ENCODE results near the gene IL1RAPL1. TPM values are rescaled to one million over a fixed set of nuclear protein-coding genes. Genes with fewer than 3 reads are reported as not detected.

IL1RAPL1 gene
- total RNA-seq, 1 experiment from 2014 or later: not detected

GRCh38 chrX:29862126-29862677 lies 1275.0 kb downstream of the IL1RAPL1 start:
- no peaks in the 10 kb centered on the region for H3K4me1 Mint-ChIP-seq (ENCODE audit: insufficient read depth, unreplicated experiment)
- peaks cover 23% of the 10 kb centered on the region for H3K27me3 Mint-ChIP-seq (ENCODE audit: insufficient read depth, unreplicated experiment)
- POLR2A ChIA-PET: no interaction called here
- H3K36me3 Mint-ChIP-seq (ENCODE audit: insufficient read depth, unreplicated experiment): no peaks in the 10 kb centered on the region
- TF ChIP-seq, protein P1, sequence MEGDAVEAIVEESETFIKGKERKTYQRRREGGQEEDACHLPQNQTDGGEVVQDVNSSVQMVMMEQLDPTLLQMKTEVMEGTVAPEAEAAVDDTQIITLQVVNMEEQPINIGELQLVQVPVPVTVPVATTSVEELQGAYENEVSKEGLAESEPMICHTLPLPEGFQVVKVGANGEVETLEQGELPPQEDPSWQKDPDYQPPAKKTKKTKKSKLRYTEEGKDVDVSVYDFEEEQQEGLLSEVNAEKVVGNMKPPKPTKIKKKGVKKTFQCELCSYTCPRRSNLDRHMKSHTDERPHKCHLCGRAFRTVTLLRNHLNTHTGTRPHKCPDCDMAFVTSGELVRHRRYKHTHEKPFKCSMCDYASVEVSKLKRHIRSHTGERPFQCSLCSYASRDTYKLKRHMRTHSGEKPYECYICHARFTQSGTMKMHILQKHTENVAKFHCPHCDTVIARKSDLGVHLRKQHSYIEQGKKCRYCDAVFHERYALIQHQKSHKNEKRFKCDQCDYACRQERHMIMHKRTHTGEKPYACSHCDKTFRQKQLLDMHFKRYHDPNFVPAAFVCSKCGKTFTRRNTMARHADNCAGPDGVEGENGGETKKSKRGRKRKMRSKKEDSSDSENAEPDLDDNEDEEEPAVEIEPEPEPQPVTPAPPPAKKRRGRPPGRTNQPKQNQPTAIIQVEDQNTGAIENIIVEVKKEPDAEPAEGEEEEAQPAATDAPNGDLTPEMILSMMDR (IDR thresholded peaks at IDR 0.05; ENCODE audit: unreplicated experiment): no peak
- no peaks in the 10 kb centered on the region for H3K9me3 Mint-ChIP-seq (ENCODE audit: unreplicated experiment)
- CTCF ChIA-PET: no interaction called here
- no TSS peak for BruUV-seq (replicated peaks)
- H3K27ac Mint-ChIP-seq (ENCODE audit: low read depth, unreplicated experiment): no peak overlapping the region
- intact Hi-C loops (cut with micrococcal nuclease): no loop called here
- DNase-seq (ENCODE audit: unreplicated experiment): no peak
- no peak overlapping the region for H3K4me3 Mint-ChIP-seq (ENCODE audit: unreplicated experiment)

DNA sequence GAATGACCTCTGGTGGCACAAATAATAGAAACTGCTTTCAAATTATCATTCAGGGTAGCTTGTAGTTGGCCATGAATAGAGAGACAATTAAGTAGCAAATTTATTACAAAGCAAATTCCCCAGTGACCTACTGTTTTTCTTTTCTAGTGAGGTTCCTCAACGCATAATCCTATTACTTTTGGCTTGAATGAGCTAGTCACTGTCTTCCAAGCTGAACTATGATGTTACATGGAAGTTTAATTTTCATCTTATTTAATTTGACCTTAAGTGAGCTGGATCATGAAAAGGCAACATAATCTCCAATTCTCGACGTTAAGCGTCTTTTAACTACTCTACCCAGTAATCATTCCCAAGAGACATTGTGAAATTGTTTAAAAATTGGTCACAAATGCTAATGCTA lies 1280.7 kb downstream of the IL1RAPL1 start:
- no peaks in the 10 kb centered on the region for H3K36me3 Mint-ChIP-seq (ENCODE audit: insufficient read depth, unreplicated experiment)
- intact Hi-C loops (cut with micrococcal nuclease): no loop called here
- H3K27me3 Mint-ChIP-seq (ENCODE audit: insufficient read depth, unreplicated experiment): peaks cover 36% of the 10 kb centered on the region
- BruUV-seq (replicated peaks): no TSS peak
- DNase-seq (ENCODE audit: unreplicated experiment): no peak
- ChIA-PET POLR2A (no interaction called here), CTCF (no interaction called here)
- TF ChIP-seq, protein P1 (IDR thresholded peaks at IDR 0.05; ENCODE audit: unreplicated experiment): no peak
- H3K4me1 Mint-ChIP-seq (ENCODE audit: insufficient read depth, unreplicated experiment): no peaks in the 10 kb centered on the region
- no peak overlapping the region for H3K4me3 Mint-ChIP-seq (ENCODE audit: unreplicated experiment)
- no peaks in the 10 kb centered on the region for H3K9me3 Mint-ChIP-seq (ENCODE audit: unreplicated experiment)
- no peak overlapping the region for H3K27ac Mint-ChIP-seq (ENCODE audit: low read depth, unreplicated experiment)

DNA sequence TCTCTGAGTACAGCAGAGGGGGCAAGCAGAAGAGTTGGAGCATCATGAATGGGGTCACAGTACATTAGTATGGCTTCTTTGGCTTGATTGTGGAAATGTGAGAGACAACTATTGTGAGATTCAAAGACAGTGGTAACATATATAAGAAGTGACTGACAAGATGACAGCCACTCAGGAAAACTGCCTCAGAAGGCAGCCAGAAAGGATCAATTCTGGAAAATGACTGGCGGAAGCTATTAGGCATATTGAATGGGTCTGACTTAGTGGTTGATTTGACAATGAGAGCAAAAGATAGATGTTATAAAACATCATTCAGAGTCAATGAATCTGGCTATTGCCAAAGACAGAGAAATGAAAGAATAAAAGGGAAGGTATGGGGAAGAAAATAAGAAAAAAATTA lies 1282.6 kb downstream of the IL1RAPL1 start:
- no peaks in the 10 kb centered on the region for H3K9me3 Mint-ChIP-seq (ENCODE audit: unreplicated experiment)
- intact Hi-C loops (cut with micrococcal nuclease): no loop called here
- no peaks in the 10 kb centered on the region for H3K36me3 Mint-ChIP-seq (ENCODE audit: insufficient read depth, unreplicated experiment)
- no peak overlapping the region for H3K4me3 Mint-ChIP-seq (ENCODE audit: unreplicated experiment)
- H3K27me3 Mint-ChIP-seq (ENCODE audit: insufficient read depth, unreplicated experiment): peaks cover 36% of the 10 kb centered on the region
- no TSS peak for BruUV-seq (replicated peaks)
- CTCF ChIA-PET: no interaction called here
- TF ChIP-seq, protein P1 (IDR thresholded peaks at IDR 0.05; ENCODE audit: unreplicated experiment): no peak
- no peak for DNase-seq (ENCODE audit: unreplicated experiment)
- POLR2A ChIA-PET: no interaction called here
- no peaks in the 10 kb centered on the region for H3K4me1 Mint-ChIP-seq (ENCODE audit: insufficient read depth, unreplicated experiment)
- no peak overlapping the region for H3K27ac Mint-ChIP-seq (ENCODE audit: low read depth, unreplicated experiment)

DNA sequence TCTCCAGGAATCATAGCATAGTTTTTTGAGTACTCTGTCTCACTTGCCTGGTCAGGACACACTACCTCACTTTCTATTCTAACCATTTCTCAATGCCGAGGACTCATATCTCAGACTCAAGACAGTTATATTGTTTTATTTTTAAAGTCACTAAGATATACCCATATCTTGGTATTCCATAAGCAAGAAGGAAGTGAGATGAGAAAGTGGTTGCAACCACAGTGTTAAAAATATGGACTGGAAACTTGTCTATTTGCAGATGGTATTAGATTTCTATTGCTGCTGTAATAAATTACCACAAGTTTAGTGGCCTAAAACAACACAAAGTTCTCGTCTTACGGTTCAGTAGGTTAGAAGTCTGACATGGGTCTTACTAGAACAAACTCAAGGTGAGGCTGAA lies 1283.4 kb downstream of the IL1RAPL1 start:
- Mint-ChIP-seq H3K4me3 (ENCODE audit: unreplicated experiment) (no peak overlapping the region), H3K9me3 (ENCODE audit: unreplicated experiment) (no peaks in the 10 kb centered on the region), H3K27me3 (ENCODE audit: insufficient read depth, unreplicated experiment) (peaks cover 36% of the 10 kb centered on the region), H3K4me1 (ENCODE audit: insufficient read depth, unreplicated experiment) (no peaks in the 10 kb centered on the region), H3K27ac (ENCODE audit: low read depth, unreplicated experiment) (no peak overlapping the region), H3K36me3 (ENCODE audit: insufficient read depth, unreplicated experiment) (no peaks in the 10 kb centered on the region)
- TF ChIP-seq, protein P1 (IDR thresholded peaks at IDR 0.05; ENCODE audit: unreplicated experiment): no peak
- ChIA-PET POLR2A (no interaction called here), CTCF (no interaction called here)
- intact Hi-C loops (cut with micrococcal nuclease): no loop called here
- DNase-seq (ENCODE audit: unreplicated experiment): no peak
- BruUV-seq (replicated peaks): no TSS peak

Data from MCF 10A (cell line).